ENCODE data around the gene SEC24B.

Gene SEC24B

GRCh38 chr4:109390115-109390768 lies 43.4 kb upstream of the SEC24B start:
- TF ChIP-seq FOXP2 (optimal IDR thresholded peaks at IDR 0.05; ENCODE audit: borderline replicate concordance, extremely low read depth, extremely low read length, insufficient read depth), result no peak
- no peak for TF ChIP-seq SIN3A (IDR thresholded peaks at IDR 0.05; ENCODE audit: borderline replicate concordance, insufficient read depth, low read length)
- TF ChIP-seq TAF1 (IDR thresholded peaks at IDR 0.05; ENCODE audit: borderline replicate concordance, insufficient read depth, low read length), result no peak
- TF ChIP-seq REST (IDR thresholded peaks at IDR 0.05; ENCODE audit: insufficient read depth in 1 of 2, low read depth in 2 of 2, low read length in 2 of 2), result no peak
- TF ChIP-seq POLR2AphosphoS5 (IDR thresholded peaks at IDR 0.05; ENCODE audit: low read depth, low read length), result no peak

- TF ChIP-seq FOXP2 (optimal IDR thresholded peaks at IDR 0.05; ENCODE audit: borderline replicate concordance, extremely low read depth, extremely low read length, insufficient read depth) (no peak), SIN3A (IDR thresholded peaks at IDR 0.05; ENCODE audit: borderline replicate concordance, insufficient read depth, low read length) (no peak), REST (IDR thresholded peaks at IDR 0.05; ENCODE audit: insufficient read depth in 1 of 2, low read depth in 2 of 2, low read length in 2 of 2) (no peak), TAF1 (IDR thresholded peaks at IDR 0.05; ENCODE audit: borderline replicate concordance, insufficient read depth, low read length) (no peak), POLR2AphosphoS5 (IDR thresholded peaks at IDR 0.05; ENCODE audit: low read depth, low read length) (no peak)
These were observed 37.9 kb upstream of the SEC24B start for GRCh38 chr4:109395694-109396093.

GRCh38 chr4:109398928-109399327 lies 34.7 kb upstream of the SEC24B start:
- TF ChIP-seq POLR2AphosphoS5 (IDR thresholded peaks at IDR 0.05; ENCODE audit: low read depth, low read length) (no peak), FOXP2 (optimal IDR thresholded peaks at IDR 0.05; ENCODE audit: borderline replicate concordance, extremely low read depth, extremely low read length, insufficient read depth) (no peak)

- TF ChIP-seq FOXP2 (optimal IDR thresholded peaks at IDR 0.05; ENCODE audit: borderline replicate concordance, extremely low read depth, extremely low read length, insufficient read depth), result no peak
- TF ChIP-seq REST (IDR thresholded peaks at IDR 0.05; ENCODE audit: insufficient read depth in 1 of 2, low read depth in 2 of 2, low read length in 2 of 2), result no peak
These were observed 27.2 kb upstream of the SEC24B start for GRCh38 chr4:109406337-109406931.

- TF ChIP-seq REST (IDR thresholded peaks at IDR 0.05; ENCODE audit: insufficient read depth in 1 of 2, low read depth in 2 of 2, low read length in 2 of 2) (no peak), FOXP2 (optimal IDR thresholded peaks at IDR 0.05; ENCODE audit: borderline replicate concordance, extremely low read depth, extremely low read length, insufficient read depth) (no peak), TAF1 (IDR thresholded peaks at IDR 0.05; ENCODE audit: borderline replicate concordance, insufficient read depth, low read length) (no peak), POLR2AphosphoS5 (IDR thresholded peaks at IDR 0.05; ENCODE audit: low read depth, low read length) (no peak), SIN3A (IDR thresholded peaks at IDR 0.05; ENCODE audit: borderline replicate concordance, insufficient read depth, low read length) (no peak)
These were observed 26.4 kb upstream of the SEC24B start for GRCh38 chr4:109407027-109407737.

Measured in PFSK-1 (cell line).